Measurements from ENCODE around the gene RSF1.

The RSF1 gene

GRCh38 chr11:77704029-77704428, 116.5 kb downstream of the RSF1 start:
- H3K27ac ChIP-seq: no peak overlapping the region
- TF ChIP-seq ZFX (IDR thresholded peaks at IDR 0.05) (no peak), CTCF (conservative IDR thresholded peaks at IDR 0.05) (no peak)

- TF ChIP-seq ZFX (IDR thresholded peaks at IDR 0.05): no peak
- TF ChIP-seq CTCF (conservative IDR thresholded peaks at IDR 0.05): no peak
- no peak overlapping the region for H3K27ac ChIP-seq
These were observed 121.1 kb downstream of the RSF1 start for GRCh38 chr11:77699425-77699824.

DNA sequence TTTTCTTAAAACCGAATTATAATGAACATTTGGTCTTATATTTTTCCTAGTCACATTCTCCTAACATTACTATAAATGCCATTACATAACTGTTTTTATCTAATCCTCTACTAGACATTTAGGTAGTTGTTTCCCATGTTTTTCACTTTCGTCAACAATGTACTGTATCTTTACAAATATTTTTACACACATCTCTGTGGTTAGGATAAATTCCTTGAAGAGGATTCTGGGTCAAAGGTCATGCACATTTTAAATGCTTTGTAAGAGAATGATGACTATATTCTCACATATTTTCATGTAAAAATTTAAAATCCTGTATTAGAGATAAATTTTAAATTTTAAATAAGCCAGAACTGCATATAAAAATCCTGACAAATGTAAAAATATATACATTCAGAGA, 121.6 kb downstream of the RSF1 start:
- no peak for TF ChIP-seq CTCF (conservative IDR thresholded peaks at IDR 0.05)
- TF ChIP-seq ZFX (IDR thresholded peaks at IDR 0.05): no peak
- no peak overlapping the region for H3K27ac ChIP-seq

- H3K27ac ChIP-seq: no peak overlapping the region
- TF ChIP-seq ZFX (IDR thresholded peaks at IDR 0.05): no peak
- no peak for TF ChIP-seq CTCF (conservative IDR thresholded peaks at IDR 0.05)
These were observed 122.7 kb downstream of the RSF1 start for GRCh38 chr11:77697865-77698264.

DNA sequence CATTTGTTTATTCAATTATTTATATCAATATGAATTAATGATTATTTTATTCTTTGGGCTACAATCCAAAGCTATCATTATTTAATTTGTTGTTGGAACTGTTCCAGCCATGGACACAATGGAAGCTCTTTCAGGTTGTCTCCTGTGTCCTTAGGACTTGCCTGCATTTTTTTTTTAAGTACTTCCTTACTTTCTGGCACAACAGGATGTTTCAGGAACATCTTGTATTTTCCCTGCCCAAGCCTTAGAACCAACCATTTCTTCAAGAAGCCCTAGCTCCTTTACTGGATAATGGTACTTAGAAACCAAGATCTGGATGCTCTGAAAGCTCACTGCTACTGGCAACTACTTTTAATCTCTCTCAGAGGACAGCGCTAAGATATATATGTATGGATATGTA, 125.1 kb downstream of the RSF1 start:
- no peak for TF ChIP-seq CTCF (conservative IDR thresholded peaks at IDR 0.05)
- TF ChIP-seq ZFX (IDR thresholded peaks at IDR 0.05): no peak
- no peak overlapping the region for H3K27ac ChIP-seq

DNA sequence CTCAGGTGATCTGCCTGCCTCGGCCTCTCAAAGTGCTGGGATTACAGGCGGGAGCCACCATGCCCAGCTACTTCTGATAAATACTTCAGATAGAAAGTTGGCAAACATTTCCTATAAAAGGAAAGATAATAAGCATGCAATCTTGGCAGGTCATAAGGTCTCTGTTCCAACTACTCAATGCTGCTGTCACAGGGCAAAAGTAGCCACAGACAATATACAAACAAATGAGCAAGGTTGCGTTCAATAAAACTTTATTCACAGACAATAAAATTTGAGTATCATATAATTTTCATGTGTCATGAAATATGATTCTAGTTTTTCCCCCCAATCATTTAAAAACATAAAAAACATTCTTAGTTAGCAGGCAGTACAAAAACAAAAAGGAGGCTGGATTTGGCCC, 129.9 kb downstream of the RSF1 start:
- no peak for TF ChIP-seq ZFX (IDR thresholded peaks at IDR 0.05)
- TF ChIP-seq CTCF (conservative IDR thresholded peaks at IDR 0.05): no peak
- H3K27ac ChIP-seq: no peak overlapping the region

GRCh38 chr11:77687088-77687487, 133.4 kb downstream of the RSF1 start:
- TF ChIP-seq ZFX (IDR thresholded peaks at IDR 0.05) (no peak), CTCF (conservative IDR thresholded peaks at IDR 0.05) (no peak)
- H3K27ac ChIP-seq: no peak overlapping the region

Data from C4-2B (cell line).